ENCODE measurements around the gene PGAM2. TPM values are rescaled to one million over a fixed set of nuclear protein-coding genes. Genes with fewer than 3 reads are reported as not detected.
A peak's percentile ranks its signal among the peaks of the same experiment; 100 is the strongest.
"Not testable (repeated sequence)": the region's sequence is repeated elsewhere in the genome, so short reads cannot be mapped to it uniquely, and the experiment has no call there.

The PGAM2 gene
- total and polyA plus RNA-seq, 2 of the 13 experiments (the other 11 are each of a cell fraction or from before 2014, with no cell fraction given) = 0.22 TPM; not detected in 1

DNA sequence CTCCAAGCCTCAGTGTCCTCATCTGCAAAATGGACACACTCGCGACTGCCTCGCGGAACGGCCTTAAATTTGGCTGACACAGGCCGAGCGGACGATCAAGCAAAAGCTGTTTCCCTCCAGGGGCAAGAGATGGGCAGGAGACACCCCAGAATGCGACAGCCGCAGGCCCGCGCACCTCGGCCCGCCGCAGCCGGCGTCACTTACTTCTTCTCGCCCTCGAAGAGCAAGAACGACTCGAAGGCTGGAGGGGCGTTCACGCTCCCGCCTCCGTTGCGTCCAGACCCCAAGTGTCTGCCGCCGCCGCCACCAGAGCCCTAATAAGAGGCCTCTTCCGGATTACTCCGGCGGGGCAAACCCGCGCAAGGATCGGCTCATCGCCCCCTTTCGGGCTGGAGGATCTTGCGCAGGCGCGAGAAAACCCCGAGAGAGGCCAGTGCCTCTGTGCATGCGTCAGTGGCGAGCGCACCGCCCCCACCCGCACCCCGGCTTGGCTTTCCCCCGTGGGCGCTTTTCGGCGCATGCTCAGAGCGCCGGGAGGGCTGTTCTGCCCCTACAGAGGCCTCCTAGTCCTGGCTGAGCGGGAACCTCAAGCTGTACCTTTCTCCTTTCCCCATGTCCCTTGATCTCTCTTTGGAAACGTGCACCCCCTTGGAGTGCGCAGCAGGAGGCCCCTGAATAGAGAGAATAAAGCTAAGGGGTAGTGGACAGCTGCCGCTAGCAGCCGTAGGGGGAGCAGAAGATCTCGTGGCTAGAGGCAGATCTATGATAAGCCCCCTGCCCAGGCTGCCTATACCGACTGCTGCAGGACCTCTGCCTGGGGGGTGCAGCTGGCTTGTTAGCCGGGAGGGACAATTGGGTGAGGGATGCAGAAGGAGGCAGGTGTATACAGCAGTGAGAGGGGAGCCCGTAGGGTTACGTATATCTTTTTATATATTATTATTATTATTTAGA, 46.2 kb downstream of the PGAM2 start (continued):
- peak; percentile 76 for TF ChIP-seq SALL1 (CRISPR knock-in tag; IDR thresholded peaks at IDR 0.05)
- peak; percentile 79; the same call in 1 of the 2 replicates for TF ChIP-seq NR2C2 (CRISPR knock-in tag; IDR thresholded peaks at IDR 0.05; ENCODE audit: borderline replicate concordance)
- TF ChIP-seq ZKSCAN8 (CRISPR knock-in tag; IDR thresholded peaks at IDR 0.05; ENCODE audit: borderline replicate concordance) = peak; percentile 68; the same call in 1 of the 2 replicates
- TF ChIP-seq MIER2 (CRISPR knock-in tag; IDR thresholded peaks at IDR 0.05) = 0 out of 2 replicates have a peak, but pooled peaks have one; percentile 16
- TF ChIP-seq ZNF747 (CRISPR knock-in tag; IDR thresholded peaks at IDR 0.05; ENCODE audit: borderline replicate concordance) = peak; percentile 67; the same call in 1 of the 2 replicates
- TF ChIP-seq, protein P1, sequence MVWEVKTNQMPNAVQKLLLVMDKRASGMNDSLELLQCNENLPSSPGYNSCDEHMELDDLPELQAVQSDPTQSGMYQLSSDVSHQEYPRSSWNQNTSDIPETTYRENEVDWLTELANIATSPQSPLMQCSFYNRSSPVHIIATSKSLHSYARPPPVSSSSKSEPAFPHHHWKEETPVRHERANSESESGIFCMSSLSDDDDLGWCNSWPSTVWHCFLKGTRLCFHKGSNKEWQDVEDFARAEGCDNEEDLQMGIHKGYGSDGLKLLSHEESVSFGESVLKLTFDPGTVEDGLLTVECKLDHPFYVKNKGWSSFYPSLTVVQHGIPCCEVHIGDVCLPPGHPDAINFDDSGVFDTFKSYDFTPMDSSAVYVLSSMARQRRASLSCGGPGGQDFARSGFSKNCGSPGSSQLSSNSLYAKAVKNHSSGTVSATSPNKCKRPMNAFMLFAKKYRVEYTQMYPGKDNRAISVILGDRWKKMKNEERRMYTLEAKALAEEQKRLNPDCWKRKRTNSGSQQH (CRISPR knock-in tag; IDR thresholded peaks at IDR 0.05; ENCODE audit: low read depth) = peak; percentile 34; the same call in 1 of the 2 replicates
- peak; percentile 66; the same call in 1 of the 2 replicates for TF ChIP-seq ZNF136 (CRISPR knock-in tag; IDR thresholded peaks at IDR 0.05; ENCODE audit: low read depth)
- TF ChIP-seq KDM5B (CRISPR knock-in tag; IDR thresholded peaks at IDR 0.05; ENCODE audit: borderline replicate concordance) = peak; percentile 39; the same call in 1 of the 2 replicates
- TF ChIP-seq DR1 (CRISPR knock-in tag; IDR thresholded peaks at IDR 0.05) = 0 out of 2 replicates have a peak, but pooled peaks have one; percentile 58
- TF ChIP-seq GABPA (IDR thresholded peaks at IDR 0.05; ENCODE audit: low read depth, low read length) = peak; percentile 63
- peak; percentile 92 for TF ChIP-seq GABPA (CRISPR knock-in tag; IDR thresholded peaks at IDR 0.05; ENCODE audit: low read depth)
- 0 out of 2 replicates have a peak, but pooled peaks have one; percentile 49 for TF ChIP-seq NAIF1 (CRISPR knock-in tag; IDR thresholded peaks at IDR 0.05; ENCODE audit: borderline replicate concordance)
- peak; percentile 72; the same call in 1 of the 2 replicates for TF ChIP-seq TOPORS (CRISPR knock-in tag; IDR thresholded peaks at IDR 0.05)
- TF ChIP-seq TBX2 (CRISPR knock-in tag; IDR thresholded peaks at IDR 0.05; ENCODE audit: borderline replicate concordance) = peak; percentile 78
- peak; percentile 58; the same call in 1 of the 2 replicates for TF ChIP-seq ZNF501 (CRISPR knock-in tag; IDR thresholded peaks at IDR 0.05)
- TF ChIP-seq ZNF629 (CRISPR knock-in tag; conservative IDR thresholded peaks at IDR 0.05) = peak; percentile 89
- TF ChIP-seq IKZF4 (CRISPR knock-in tag; IDR thresholded peaks at IDR 0.05; ENCODE audit: borderline replicate concordance, low read depth, not compliant biosample characterization) = peak; percentile 60
- TF ChIP-seq FOXP1 (IDR thresholded peaks at IDR 0.05) = not testable (repeated sequence)
- 0 out of 2 replicates have a peak, but pooled peaks have one; percentile 8 for TF ChIP-seq FOXP1 (CRISPR knock-in tag; IDR thresholded peaks at IDR 0.05)
- TF ChIP-seq, protein P2, sequence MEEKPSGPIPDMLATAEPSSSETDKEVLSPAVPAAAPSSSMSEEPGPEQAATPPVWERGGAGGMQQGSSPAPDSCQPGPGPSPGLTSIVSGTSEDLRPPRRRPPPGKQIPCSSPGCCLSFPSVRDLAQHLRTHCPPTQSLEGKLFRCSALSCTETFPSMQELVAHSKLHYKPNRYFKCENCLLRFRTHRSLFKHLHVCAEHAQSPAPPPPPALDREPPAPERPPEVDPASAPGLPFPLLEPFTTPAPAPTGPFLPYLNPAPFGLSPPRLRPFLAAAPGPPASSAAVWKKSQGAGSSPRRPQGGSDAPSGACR (CRISPR knock-in tag; IDR thresholded peaks at IDR 0.05) = peak; percentile 87
- TF ChIP-seq ZSCAN9 (CRISPR knock-in tag; IDR thresholded peaks at IDR 0.05; ENCODE audit: borderline replicate concordance) = peak; percentile 41; the same call in 1 of the 2 replicates
- TF ChIP-seq, protein P3, sequence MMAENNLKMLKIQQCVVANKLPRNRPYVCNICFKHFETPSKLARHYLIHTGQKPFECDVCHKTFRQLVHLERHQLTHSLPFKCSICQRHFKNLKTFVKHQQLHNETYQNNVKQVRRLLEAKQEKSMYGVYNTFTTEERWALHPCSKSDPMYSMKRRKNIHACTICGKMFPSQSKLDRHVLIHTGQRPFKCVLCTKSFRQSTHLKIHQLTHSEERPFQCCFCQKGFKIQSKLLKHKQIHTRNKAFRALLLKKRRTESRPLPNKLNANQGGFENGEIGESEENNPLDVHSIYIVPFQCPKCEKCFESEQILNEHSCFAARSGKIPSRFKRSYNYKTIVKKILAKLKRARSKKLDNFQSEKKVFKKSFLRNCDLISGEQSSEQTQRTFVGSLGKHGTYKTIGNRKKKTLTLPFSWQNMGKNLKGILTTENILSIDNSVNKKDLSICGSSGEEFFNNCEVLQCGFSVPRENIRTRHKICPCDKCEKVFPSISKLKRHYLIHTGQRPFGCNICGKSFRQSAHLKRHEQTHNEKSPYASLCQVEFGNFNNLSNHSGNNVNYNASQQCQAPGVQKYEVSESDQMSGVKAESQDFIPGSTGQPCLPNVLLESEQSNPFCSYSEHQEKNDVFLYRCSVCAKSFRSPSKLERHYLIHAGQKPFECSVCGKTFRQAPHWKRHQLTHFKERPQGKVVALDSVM (CRISPR knock-in tag; IDR thresholded peaks at IDR 0.05) = peak; percentile 51; the same call in 1 of the 2 replicates
- TF ChIP-seq, protein P4, sequence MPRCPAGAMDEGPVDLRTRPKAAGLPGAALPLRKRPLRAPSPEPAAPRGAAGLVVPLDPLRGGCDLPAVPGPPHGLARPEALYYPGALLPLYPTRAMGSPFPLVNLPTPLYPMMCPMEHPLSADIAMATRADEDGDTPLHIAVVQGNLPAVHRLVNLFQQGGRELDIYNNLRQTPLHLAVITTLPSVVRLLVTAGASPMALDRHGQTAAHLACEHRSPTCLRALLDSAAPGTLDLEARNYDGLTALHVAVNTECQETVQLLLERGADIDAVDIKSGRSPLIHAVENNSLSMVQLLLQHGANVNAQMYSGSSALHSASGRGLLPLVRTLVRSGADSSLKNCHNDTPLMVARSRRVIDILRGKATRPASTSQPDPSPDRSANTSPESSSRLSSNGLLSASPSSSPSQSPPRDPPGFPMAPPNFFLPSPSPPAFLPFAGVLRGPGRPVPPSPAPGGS (CRISPR knock-in tag; IDR thresholded peaks at IDR 0.05) = peak; percentile 61

Data from HepG2 (cell line).